HepG2 (cell line): Measurements from ENCODE around the gene DAG1. TPM values are rescaled to one million over a fixed set of nuclear protein-coding genes. Genes with fewer than 3 reads are reported as not detected.

Experiments used
- AKAP8 ChIP-seq: sonication (generic); formaldehyde crosslinking; IDR thresholded peaks from 2 replicates; pipeline ENCODE4 v1.5.1; 2020; ENCODE audit warnings: mild to moderate bottlenecking, missing genetic modification reagents
- ATF7 ChIP-seq, 2 experiments: fragments of 450-650 bp in 1 of 2; sonication (generic) in 1 of 2; formaldehyde crosslinking in 1 of 2; IDR thresholded peaks; 2 replicates each; pipeline versions ENCODE4 v1.4.0 to v1.6.1; 2016 to 2020; ENCODE audit warnings: antibody characterized with exemption in 1 of 2, mild to moderate bottlenecking in 1 of 2, missing genetic modification reagents in 1 of 2
- BATF2 ChIP-seq: sonication (generic); formaldehyde crosslinking; IDR thresholded peaks from 2 replicates; pipeline ENCODE4 v1.8.0; 2022; ENCODE audit warnings: mild to moderate bottlenecking, missing genetic modification reagents, moderate library complexity
- FOXA1 ChIP-seq, 2 experiments: fragments of 450-650 bp in 1 of 2; sonication (generic) in 1 of 2; formaldehyde crosslinking in 1 of 2; IDR thresholded peaks; 2 replicates each; pipeline versions ENCODE4 v1.4.0 to v1.6.1; 2016 to 2020; ENCODE audit warnings: missing genetic modification reagents in 1 of 2
- IKZF4 ChIP-seq: sonication (generic); formaldehyde crosslinking; IDR thresholded peaks from 2 replicates; pipeline ENCODE4 v1.5.1; 2020; ENCODE audit warnings: borderline replicate concordance, mild to moderate bottlenecking, low read depth, missing genetic modification reagents; ENCODE audit errors: not compliant biosample characterization
- KDM2A ChIP-seq: sonication (generic); formaldehyde crosslinking; IDR thresholded peaks from 2 replicates; pipeline ENCODE4 v1.4.0; 2020; ENCODE audit warnings: low read depth, missing genetic modification reagents, borderline replicate concordance
- LBX2 ChIP-seq: sonication (generic); formaldehyde crosslinking; IDR thresholded peaks from 2 replicates; pipeline ENCODE4 v1.5.0; 2020; ENCODE audit warnings: missing genetic modification reagents, mild to moderate bottlenecking, borderline replicate concordance
- MEF2D ChIP-seq: sonication (generic); formaldehyde crosslinking; IDR thresholded peaks from 2 replicates; pipeline ENCODE4 v1.5.1; 2020; ENCODE audit warnings: mild to moderate bottlenecking, missing genetic modification reagents
- PAF1 ChIP-seq: IDR thresholded peaks from 2 replicates; pipeline ENCODE4 v1.6.1; 2016; ENCODE audit warnings: missing genetic modification reagents, missing compliant biosample characterization
- POLR2AphosphoS5 ChIP-seq: IDR thresholded peaks from 2 replicates; pipeline ENCODE4 v1.6.1; 2012; ENCODE audit warnings: low read depth, low read length
- SMAD9 ChIP-seq: sonication (generic); formaldehyde crosslinking; IDR thresholded peaks from 2 replicates; pipeline ENCODE4 v1.5.1; 2020; ENCODE audit warnings: mild to moderate bottlenecking, missing genetic modification reagents
- TFDP2 ChIP-seq: sonication (generic); formaldehyde crosslinking; IDR thresholded peaks from 2 replicates; pipeline ENCODE4 v1.4.0; 2020; ENCODE audit warnings: missing genetic modification reagents
- TOPORS ChIP-seq: sonication (generic); formaldehyde crosslinking; IDR thresholded peaks from 2 replicates; pipeline ENCODE4 v1.8.0; 2023; ENCODE audit warnings: mild to moderate bottlenecking, missing genetic modification reagents
- TSC22D2 ChIP-seq: sonication (generic); formaldehyde crosslinking; IDR thresholded peaks from 2 replicates; pipeline ENCODE4 v1.5.1; 2020; ENCODE audit warnings: missing genetic modification reagents, mild to moderate bottlenecking, borderline replicate concordance
- YY1 ChIP-seq: IDR thresholded peaks from 2 replicates; pipeline ENCODE4 v1.6.1; 2011; ENCODE audit warnings: low read length, low read depth, moderate library complexity, mild to moderate bottlenecking; ENCODE audit not compliant: insufficient read depth, insufficient replicate concordance
- ZKSCAN8 ChIP-seq: IDR thresholded peaks from 2 replicates; pipeline ENCODE4 v1.6.1; 2016; ENCODE audit warnings: borderline replicate concordance, missing genetic modification reagents, missing compliant biosample characterization
- ZNF318 ChIP-seq: sonication (generic); formaldehyde crosslinking; IDR thresholded peaks from 2 replicates; pipeline ENCODE4 v1.4.0; 2020; ENCODE audit warnings: mild to moderate bottlenecking, missing genetic modification reagents
- ZNF607 ChIP-seq: sonication (generic); formaldehyde crosslinking; IDR thresholded peaks from 2 replicates; pipeline ENCODE4 v1.5.1; 2020; ENCODE audit warnings: missing genetic modification reagents, mild to moderate bottlenecking, borderline replicate concordance
- ZNF629 ChIP-seq: sonication (generic); formaldehyde crosslinking; conservative IDR thresholded peaks from 2 replicates; pipeline ENCODE4 v1.5.0; 2020; ENCODE audit warnings: missing genetic modification reagents
- polyA plus RNA-seq, 8 experiments: library from polyadenylated mRNA; depleted of rRNA in 3 of 8; stranded (reverse) in 7 of 8; unstranded in 1 of 8; fragments of >200 nt; fragmentation: Illumina TruSeq in 4 of 8; extraction: Trizol in 4 of 8; gene quantifications; 2 replicates each; pipeline versions ENCODE4 v1.2.1 to v1.2.3, GENCODE V29; 2011 to 2016; ENCODE audit warnings: low read depth in 4 of 8, missing spikeins in 1 of 8, mixed read lengths in 1 of 8; ENCODE audit not compliant: insufficient read depth in 1 of 8
- total RNA-seq, 5 experiments: library from RNA; depleted of rRNA; stranded (reverse); fragments of >200 nt; fragmentation: Illumina TruSeq; extraction: Trizol; gene quantifications; 2 replicates each; pipeline ENCODE4 v1.2.3, GENCODE V29; 2016; ENCODE audit warnings: low read depth in 1 of 5

DAG1 gene
- total and polyA plus RNA-seq, 2 of the 13 experiments (the other 11 are each of a cell fraction or from before 2014, with no cell fraction given), result 47.3 to 50.4 TPM

- TF ChIP-seq TSC22D2 (CRISPR knock-in tag), result no peak
- no peak for TF ChIP-seq ZKSCAN8 (CRISPR knock-in tag)
- no peak for TF ChIP-seq POLR2AphosphoS5
- peak; percentile 75; the same call in 1 of the 2 replicates for TF ChIP-seq KDM2A (CRISPR knock-in tag)
- TF ChIP-seq FOXA1 (IDR thresholded peaks at IDR 0.05), result no peak
- TF ChIP-seq FOXA1 (CRISPR knock-in tag; IDR thresholded peaks at IDR 0.05), result peak; percentile 20; the same call in 1 of the 2 replicates
- 0 out of 2 replicates have a peak, but pooled peaks have one; percentile 50 for TF ChIP-seq SMAD9
- 0 out of 2 replicates have a peak, but pooled peaks have one; percentile 25 for TF ChIP-seq LBX2 (CRISPR knock-in tag)
- TF ChIP-seq BATF2 (CRISPR knock-in tag), result no peak
- peak; percentile 77 for TF ChIP-seq ZNF318 (CRISPR knock-in tag)
- peak; percentile 36; the same call in 1 of the 2 replicates for TF ChIP-seq TFDP2
- TF ChIP-seq ZNF629 (CRISPR knock-in tag), result no peak
- TF ChIP-seq MEF2D, result peak; percentile 14; the same call in 1 of the 2 replicates
- peak; percentile 20; the same call in 1 of the 2 replicates for TF ChIP-seq TOPORS (CRISPR knock-in tag)
- no peak for TF ChIP-seq ATF7 (IDR thresholded peaks at IDR 0.05)
- TF ChIP-seq ATF7 (CRISPR knock-in tag; IDR thresholded peaks at IDR 0.05), result 0 out of 2 replicates have a peak, but pooled peaks have one; percentile 23
- TF ChIP-seq YY1, result peak; percentile 78
- TF ChIP-seq AKAP8 (CRISPR knock-in tag), result peak; percentile 77; the same call in 1 of the 2 replicates
- TF ChIP-seq ZNF607 (CRISPR knock-in tag), result 0 out of 2 replicates have a peak, but pooled peaks have one; percentile 8
- TF ChIP-seq IKZF4 (CRISPR knock-in tag), result peak; percentile 41
- no peak for TF ChIP-seq PAF1 (CRISPR knock-in tag)
Observed at GRCh38 chr3:49421890-49422378, 48.1 kb upstream of the DAG1 start (continued).
